ENCODE data around the gene YPEL5.
A peak's percentile ranks its signal among the peaks of the same experiment; 100 is the strongest.
"Not testable (repeated sequence)": the region's sequence is repeated elsewhere in the genome, so short reads cannot be mapped to it uniquely, and the experiment has no call there.

The YPEL5 gene

DNA sequence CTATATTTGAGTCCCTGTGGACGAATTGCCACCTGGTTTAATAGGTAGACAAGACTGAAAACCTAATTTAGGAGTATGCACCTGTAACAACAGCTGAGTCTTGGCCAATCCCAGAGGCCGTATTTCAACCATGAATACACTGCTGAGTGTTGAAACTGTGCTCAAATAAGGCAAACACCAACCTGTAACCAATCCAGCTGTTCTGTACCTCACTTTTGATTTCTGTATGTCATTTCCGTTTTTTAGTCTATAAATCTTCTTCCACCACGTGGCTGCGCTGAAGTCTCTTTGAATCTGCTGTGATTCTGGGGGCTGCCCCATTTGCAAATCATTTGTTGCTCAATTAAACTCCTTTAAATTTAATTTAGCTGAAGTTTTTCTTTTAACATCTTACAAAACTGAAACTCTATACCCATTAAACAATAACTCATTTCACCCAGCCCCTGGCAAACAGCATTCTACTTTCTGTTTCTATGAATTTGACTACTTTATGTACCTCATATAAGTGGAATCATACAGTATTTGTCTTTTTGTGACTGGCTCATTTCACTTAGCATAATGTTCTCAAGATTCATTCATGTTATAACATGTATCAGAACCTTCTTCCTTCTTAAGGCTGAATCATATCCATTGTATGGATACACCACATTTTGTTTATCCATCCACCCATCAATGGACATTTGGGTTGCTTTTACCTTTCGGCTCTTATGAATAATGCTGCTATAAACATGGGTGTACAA is 7.5 kb upstream of the YPEL5 start:
- no peak for DNase-seq

DNA sequence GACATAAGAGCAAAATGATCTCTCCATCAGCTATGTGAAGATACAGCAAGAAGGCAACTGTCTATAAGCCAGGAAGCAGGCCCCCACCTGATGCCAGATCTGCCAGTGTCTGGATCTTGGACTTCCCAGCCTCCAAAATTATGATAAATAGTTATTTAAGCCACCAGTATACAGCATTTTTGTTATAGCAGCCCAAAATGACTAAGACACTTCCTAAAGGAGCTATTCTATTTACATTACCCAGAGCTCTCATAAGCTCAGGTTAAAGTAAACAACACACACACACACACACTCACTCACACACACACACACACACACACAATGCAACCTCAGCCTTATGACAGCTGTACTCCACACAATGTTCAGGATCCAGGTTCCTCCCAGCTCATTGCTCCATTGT is 5.7 kb upstream of the YPEL5 start:
- DNase-seq = no peak

DNA sequence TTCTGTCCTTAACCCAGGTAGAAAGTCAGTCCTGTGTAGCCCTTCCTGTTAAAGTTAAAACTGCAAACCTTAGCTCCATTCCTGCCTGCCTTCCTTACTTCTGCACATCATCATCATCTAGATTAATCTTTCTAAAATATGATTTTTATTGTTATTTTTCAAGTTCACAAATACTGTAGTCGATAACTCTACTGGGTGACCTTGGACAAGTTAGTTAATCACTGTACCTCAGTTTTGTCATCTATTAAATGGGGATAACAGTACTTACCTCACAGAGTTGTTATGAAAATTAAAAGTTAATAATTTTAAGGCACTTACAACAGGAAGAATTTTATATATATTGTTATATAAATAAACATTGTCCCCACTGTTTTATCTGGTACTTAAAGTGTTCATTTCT is 2.5 kb upstream of the YPEL5 start:
- no peak for DNase-seq

DNA sequence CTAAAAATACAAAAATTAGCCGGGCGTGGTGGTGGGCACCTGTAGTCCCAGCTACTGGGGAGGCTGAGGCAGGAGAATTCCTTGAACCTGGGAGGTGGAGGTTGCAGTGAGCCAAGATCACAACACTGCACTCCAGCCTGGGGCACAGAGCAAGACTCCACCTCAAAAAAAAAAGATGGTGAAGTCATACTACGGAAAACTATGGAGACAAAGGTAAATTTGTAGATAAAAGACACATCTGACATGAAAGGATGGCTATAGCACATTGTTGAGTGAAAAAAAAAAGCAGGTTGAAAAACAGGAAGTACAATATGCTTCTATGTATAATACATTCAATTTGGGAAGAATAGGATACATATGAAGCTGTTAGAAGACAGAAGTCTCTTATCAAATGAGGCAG is 1.9 kb upstream of the YPEL5 start:
- not testable (repeated sequence) for DNase-seq

DNA sequence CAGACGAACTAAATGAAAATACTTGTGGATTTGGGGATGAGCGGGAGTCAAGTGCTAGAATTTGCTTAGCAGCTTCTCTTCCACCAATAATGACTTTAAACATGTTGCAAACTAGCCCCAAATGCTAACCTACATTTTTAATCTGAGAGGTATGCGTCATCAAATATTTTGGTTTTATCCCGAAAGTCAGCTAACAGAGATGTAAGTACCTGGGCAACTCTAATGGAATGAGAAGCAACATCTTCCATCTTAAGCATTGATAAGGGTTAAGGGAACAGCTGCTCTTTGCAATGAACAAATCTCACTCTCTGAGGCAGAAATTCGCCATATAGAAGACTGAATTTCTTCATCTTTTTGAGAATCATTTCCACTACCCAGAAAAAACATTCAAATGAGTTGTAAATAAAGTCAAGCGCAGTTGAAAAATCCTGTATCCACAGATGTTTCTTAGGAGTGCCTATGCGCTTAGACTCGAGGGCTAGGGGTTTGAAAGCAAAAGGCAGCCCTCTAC is 926 bp upstream of the YPEL5 start:
- DNase-seq = no peak

DNA sequence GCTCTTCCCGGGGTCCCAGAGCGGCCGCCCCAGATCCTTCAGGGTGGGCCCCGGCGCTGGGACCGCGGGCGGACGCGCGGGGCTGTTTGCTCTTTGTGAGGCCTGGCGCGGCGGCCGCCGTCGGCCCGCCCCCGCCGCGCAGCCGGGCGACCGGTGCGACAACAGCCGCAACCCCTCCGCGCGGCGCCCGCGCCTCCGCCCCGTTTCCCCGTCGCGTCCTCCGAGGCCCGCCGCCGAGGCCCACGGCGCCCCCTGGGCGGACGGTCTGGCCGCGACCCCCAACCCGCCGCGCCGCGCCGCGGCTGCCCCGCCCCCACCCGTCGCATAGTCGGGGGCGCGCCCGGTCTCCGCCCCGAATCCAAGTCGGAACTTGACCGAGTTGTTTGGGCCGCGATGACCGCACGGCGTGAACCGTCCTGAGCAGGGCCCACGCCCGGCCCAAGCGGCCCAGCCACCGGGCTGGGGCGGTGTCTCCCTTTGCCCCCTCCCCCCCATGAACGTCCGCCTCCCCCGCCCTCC is 448 bp downstream of the YPEL5 start:
- DNase-seq = no peak

DNA sequence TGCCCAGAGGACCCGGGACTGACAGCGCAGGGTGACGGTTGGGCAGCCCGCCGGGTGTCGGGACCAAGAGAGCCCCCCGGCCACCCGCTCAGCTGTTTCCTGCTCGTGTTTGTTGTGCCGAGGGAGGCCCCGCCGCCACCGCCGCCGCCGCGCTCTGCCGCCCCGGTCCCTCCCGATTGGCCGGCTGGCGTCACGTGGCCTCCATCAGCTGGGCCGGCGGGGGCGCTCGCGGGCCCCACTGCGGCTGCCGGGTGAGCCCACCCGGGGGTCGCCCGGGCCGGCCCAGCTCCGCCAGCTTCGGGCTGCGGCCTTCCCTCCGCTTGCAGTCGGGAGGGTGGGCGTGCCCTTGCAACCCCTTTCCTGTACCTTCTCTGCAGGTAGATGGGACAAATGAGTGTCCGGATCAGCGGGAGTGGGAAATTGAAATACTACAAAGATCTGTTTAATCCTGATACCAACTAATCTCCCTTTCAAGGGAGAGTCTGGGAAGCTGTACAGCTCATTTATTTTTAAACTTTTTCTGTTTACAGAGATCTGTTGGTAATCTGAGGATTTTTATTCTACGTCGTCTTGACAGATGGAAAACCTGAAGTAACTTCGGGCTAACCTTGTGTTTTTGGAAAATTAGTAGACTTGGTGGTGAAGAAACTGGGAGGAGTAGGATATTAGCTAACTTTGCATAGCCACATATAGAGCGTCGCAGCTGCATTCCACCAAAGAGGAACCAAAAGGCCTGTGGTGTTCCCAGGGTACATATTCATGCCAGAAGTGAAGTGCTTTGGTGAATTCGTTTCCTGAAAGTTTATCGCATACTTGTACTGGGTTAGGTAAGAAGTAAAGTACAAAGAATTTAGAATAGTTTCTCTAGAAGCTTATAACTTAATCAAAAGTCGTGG is 1.2 kb downstream of the YPEL5 start:
- peak; percentile 47 for DNase-seq

DNA sequence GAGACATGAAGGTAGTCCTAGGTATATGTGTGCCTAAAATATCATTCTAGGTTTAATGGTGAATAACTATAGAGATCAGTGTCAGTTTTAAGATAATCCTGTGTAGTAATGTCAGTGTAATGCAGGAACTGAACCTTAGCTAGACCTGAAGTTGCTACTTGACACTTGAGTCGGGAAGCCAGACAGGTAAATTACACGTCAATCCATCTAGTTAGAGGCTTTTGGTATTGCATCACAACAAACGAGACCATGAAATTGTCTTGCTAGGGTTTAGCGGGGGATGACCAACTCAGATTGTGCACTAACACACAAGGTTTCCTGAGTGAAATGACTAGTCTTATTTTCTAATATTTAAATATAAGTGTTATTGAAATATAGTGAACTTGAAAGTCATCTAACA is 2.0 kb downstream of the YPEL5 start:
- no peak for DNase-seq

DNA sequence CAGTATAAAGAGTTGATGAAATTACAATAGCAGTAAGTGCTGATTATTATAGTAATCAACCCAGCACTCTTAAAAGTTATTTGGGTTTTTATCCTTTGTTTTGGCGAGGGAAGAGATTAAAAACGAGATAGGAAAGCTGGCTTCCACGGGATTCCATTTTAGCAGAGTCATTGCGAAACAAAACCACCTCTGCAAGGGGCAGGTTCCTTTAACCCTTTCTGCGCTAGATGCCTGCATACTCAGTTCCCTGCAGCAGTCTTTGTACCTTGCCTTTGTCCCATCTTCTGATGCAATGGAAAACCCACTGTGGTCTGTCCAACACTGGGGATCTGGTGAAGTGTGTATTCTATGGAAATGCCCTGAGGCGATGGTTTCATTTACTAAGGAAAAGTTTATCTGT is 2.7 kb downstream of the YPEL5 start:
- no peak for DNase-seq

DNA sequence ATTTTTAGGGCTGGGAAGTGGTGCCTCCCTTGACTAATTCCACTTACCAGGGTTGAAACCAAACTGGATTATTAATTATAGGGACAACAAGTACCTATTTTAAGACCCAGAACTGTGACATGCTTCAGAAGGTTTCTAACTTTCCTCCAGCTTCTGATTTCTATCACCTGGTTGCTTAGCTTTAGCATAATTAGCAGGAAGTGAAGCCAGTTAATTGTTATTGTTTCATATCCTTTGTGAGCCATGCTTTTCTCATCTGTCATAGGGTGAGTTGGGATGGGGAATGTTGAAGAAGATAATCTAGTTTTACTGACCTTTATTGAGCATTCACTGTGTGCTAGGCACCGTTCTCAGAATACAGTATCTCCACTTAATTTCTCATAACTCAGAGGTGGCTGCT is 3.2 kb downstream of the YPEL5 start:
- no peak for DNase-seq

DNA sequence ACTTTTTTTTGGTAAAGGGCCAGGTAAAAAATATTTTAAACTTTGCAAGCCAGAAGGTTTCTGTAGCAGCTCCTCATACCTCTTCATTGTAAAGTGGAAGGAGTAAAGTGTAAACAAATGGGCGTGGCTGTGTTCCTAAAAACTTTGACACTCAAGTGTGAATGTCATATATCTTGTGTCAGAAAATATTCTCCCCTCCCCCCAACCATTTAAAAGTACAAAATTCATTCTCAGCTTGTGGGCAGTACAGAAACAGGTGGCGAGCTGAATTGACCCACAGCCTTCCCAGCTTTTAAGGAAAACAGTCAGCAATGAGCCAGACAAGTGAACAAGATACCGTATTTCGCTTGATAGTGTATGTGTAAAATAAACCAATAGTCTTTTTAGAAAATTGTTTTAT is 4.0 kb downstream of the YPEL5 start:
- DNase-seq = no peak

DNA sequence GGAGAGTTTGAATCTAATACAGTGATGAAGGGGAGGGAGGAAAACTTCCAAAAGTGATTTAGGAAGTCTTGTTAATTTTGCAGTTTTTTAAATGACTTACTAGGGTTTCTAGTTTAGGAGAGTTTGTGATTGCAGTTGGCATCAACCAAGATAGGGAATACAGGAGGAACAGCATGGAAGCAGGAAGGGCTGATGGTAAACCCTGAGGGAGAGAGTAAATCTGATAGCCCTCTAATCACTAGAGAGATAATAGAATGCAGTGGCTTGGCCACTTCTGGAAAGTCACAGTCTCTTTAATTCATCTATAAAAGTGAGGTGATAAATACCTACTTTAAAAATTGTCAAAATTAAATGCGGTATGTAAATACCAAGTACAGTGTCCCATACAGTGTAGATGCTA is 5.6 kb downstream of the YPEL5 start:
- no peak for DNase-seq

DNA sequence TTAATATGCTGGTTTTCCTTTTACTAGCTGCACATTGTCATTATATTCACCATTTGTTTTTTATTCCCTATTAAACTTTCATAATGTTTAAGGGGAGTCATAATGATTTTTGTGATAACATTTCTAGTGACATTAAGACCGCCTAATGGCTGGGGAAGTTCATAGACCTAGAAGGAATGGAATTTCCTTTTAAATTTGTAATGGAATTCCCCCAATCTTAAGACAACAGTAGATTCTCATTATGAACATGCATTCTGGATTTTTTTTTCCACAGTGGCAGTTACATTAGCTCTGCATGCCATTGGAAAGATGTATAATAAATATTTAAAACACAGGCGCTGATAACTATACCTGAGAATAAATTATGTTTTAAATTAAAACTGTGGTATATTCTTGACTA is 8.4 kb downstream of the YPEL5 start:
- DNase-seq = no peak

DNA sequence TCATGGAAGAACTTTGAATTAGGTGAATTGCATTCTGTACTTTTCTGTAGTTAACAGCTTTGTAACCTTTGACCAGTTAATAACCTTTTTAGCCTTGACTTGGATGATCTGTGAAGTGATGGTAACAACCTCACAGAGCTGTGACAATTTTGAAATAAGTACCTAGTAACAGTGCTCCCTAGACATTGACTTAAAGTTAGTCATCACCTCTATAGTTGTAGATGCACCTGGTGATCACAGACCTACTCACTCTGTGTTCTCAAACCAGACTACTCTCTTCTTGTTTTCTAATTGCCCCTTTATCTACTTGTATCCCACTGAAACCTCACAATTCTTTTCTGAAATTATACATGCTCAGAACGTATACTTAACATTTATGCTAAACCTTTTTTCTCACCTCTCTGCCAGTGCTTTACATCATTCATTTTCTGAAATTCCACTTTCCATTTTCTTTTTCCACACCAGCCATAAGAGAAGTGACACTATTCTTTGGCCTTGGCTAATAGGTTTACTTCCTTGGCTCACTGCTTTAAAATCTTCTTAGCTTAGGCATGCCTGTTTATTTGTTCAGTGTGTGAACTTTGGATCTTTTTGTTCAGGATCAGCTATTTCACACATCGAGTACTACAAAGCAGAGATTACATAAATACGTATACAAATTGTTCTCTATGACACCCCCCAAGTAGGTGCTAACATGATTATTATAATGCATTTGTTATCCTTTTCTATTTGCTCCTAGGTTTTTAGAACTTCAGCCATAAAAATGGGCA is 9.3 kb downstream of the YPEL5 start:
- no peak for DNase-seq

DNA sequence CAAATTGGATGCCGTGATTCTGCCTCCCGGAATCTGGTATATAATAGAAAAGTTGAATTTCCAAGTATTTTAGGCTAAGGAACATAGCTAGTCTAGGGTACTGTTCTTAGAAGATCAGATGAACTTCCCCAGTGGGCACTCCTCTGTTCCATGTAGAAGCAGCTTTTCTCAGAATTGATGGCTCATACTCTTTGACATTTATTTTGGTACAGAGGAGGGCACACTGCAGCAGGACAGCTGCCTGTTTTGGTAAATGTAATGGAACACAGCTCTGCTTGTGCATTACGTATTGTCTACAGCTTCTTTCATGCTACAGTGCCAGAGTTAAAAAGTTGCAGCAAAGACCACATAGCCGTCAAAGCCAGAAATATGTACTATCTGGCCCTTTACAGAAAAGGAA is 10.8 kb downstream of the YPEL5 start:
- no peak for DNase-seq

DNA sequence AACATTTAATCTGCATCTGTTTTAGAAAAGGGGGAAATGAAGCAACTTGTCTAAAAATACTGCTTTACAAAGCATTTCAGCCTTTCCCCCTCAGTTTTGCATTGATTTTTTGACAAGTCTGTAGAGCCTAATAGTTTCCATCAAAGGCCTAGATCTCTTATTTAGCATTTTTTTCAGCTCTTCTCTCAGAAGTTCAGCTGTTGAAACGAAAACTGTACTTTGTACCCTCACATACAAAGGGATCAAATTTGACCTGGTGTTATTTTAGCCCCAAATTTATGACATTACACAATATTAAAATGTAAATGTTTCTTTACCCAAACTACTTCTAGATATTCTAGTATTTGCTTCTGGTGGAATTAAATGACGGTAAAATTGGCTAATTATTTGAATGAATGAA is 13.0 kb downstream of the YPEL5 start:
- DNase-seq = no peak

DNA sequence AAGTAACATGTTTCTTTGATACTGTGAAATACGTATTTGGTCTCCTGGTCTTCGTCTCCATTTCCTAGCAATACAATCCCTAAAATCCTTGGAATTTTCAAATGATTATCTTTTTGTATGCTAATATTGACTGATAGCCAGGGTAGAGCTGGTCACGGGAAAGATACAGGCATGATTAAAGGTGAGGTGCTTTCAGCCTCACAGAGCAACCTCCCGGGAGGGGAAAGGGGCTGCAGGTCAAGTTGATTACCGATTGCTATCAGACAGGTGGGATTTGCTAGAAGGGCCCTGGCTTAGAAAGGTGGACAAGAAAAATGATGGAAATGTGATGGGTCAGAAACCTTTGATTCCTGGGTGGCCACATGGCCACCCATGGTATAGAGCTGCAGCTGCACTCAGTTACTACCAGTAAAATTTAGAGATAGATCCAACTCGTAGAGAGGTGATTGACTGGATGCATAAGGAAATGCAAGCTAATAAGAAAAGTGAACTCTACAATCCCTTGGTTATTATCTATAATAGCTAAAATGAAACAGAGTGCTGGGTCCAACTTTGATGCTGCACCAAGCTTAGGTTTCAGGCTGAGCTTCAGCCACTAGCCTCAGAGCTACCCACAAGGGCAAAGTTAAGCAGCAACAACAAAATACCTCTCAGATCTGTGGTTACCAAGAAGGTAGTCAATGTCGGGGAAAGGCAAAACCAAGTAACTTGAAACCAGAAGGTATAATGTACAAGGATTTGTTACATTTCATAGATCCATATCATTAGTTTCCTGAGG is 15.3 kb downstream of the YPEL5 start:
- no peak for DNase-seq

DNA sequence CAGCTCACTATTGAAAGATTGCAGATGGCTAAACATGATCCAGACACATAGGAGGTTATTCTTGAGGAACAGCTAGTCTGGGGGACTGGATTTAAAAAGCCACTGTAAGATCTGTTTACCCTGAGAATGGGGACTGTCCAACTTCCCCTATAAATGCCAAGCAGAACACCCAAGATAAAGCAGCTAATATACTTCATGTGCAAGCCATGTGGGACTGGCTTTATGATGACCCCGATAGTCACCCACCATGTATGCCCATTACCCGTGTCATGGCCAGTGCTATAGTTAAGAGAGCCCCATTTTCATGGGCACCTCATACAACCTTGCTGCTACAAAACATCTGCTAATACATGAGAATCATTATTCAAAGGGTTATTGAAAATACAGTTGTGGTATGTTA is 16.0 kb downstream of the YPEL5 start:
- no peak for DNase-seq

DNA sequence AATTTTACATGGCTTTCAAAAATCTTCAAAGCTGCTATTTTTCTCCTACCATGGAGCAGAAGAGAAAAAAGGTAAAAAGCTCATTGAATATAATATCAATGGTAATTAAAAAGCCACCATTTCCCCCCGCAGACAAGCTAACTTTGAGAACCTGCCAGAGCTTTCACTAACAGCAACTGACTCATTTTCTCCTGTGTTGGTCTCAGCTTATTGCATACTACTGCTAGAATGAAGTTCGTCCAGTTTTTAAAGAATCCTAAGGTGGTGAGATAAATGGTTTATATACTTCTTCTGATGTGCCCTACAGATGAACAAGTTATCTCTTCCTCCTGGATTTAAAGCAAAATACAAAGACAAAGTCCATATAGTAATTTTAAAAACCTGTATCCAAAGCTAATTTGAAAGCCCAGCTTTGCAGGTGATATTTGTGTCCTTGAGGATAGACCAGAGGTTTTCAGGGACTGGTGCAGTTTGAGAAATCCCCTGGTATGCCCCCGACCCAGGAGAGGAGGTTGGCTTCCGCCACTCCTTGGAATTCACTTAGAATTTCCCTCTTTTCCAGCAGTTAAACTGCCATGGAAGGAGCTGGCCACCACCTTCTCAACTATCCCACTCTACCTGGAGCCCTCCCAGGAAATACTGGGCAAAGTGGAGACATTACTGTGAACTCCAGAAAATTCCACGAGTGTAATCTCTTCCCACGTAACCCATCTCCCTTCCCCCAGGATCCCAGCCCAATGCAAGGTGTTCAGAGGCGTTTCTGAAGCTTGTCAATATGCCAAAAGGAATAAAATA is 17.5 kb downstream of the YPEL5 start:
- no peak for DNase-seq

DNA sequence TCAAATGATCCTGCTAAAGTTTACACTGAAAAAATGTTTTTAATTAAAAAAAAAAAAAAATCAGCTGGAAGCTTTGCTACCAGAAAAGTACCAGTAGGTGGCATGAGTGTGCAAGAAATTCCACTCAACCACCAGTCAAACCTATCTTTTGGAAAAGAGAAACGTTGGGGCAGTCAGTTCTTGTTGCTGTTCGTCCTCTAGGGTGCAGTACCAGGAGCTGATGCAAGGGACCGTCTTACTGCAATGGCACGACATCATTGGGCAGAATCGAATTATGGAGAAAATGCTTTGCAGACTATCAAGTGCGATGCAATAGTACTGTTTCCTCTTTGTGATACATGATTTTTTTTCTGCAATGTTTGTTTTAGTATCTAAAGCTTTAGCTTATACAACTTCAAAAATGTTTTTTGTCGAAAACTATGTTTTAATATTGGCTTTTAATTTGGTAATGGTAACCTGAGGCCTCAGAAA is 18.3 kb downstream of the YPEL5 start:
- DNase-seq = peak; percentile 74

DNA sequence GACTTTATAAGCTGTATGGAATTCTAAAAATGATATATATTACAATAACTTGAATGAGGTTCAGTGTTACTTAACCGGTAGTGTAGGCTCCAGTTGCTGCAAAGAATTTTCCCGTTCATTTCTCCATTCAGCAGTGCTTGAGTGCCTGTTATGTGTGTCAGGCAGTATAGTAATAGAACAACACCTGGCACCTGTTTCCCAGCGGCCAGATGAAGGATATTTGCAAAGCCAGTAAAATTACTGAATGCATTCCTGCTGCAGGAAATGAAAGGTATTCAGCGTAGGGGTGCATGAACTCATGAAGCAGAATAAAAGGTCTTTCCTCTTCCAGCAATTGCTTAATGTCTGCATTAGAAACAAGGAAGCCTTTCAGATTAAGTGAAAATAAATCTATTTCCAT is 18.8 kb downstream of the YPEL5 start:
- DNase-seq = no peak
